GM12878 (cell line): ENCODE results near the gene FBN2. TPM values are rescaled to one million over a fixed set of nuclear protein-coding genes. Genes with fewer than 3 reads are reported as not detected.

Experiments used
- ATAC-seq: fragments of 200-7000 bp; cut with Tn5 transposase; 3 replicates; pipeline ENCODE4 v1.9.1; 2020; ENCODE audit warnings: mild to moderate bottlenecking, moderate library complexity
- BruUV-seq: library from RNA; stranded (reverse); fragments of 400-500 nt; replicated peaks from 2 replicates; lab custom pipeline; 2021; lab: Mats Ljungman, UMichigan
- CTCF ChIA-PET: fragments of 300-600 bp; sonication (Branson Sonifier 250); formaldehyde crosslinking; extraction: SDS; loops from one replicate; lab custom pipeline; 2021; ENCODE audit warnings: inconsistent platforms; lab: Yijun Ruan, JAX
- POLR2A ChIA-PET: fragments of 350-600 bp; formaldehyde crosslinking; extraction: SDS; loops from one replicate; lab custom pipeline; 2021; ENCODE audit warnings: inconsistent platforms; lab: Charles Lee
- RAD21 ChIA-PET: fragments of 300-600 bp; sonication (Branson Sonifier 250); formaldehyde crosslinking; loops from one replicate; lab custom pipeline; 2023; ENCODE audit warnings: antibody characterized with exemption; ENCODE audit not compliant: unreplicated experiment; lab: Charles Lee
- SMC1A ChIA-PET: fragments of 300-600 bp; sonication (Branson Sonifier 250); formaldehyde crosslinking; loops from one replicate; lab custom pipeline; 2023; ENCODE audit not compliant: unreplicated experiment, uncharacterized antibody; lab: Charles Lee
- DNase-seq: peaks from one replicate; pipeline ENCODE4 v3.0.0-alpha.2; 2011; ENCODE audit warnings: low read depth, low spot score
- FAIRE-seq: peaks from 3 replicates; lab custom pipeline; 2011; peaks lifted over from hg19 to GRCh38; lab: Jason Lieb, UNC
- H2AFZ ChIP-seq: 2 replicates; pipeline ENCODE4 v1.6.0; 2011; ENCODE audit warnings: low read depth, low read length, control low read depth; ENCODE audit not compliant: control insufficient read depth
- H3K27ac ChIP-seq: 2 replicates; pipeline ENCODE4 v1.5.1; 2011; ENCODE audit warnings: control low read depth; ENCODE audit not compliant: control insufficient read depth, insufficient read depth
- H3K27me3 ChIP-seq, 2 experiments: replicated peaks in 1 of 2; 2 replicates each; pipeline versions ENCODE4 v1.6.0 to v1.6.1; 2011; ENCODE audit warnings: low read length in 1 of 2; ENCODE audit not compliant: control insufficient read depth in 2 of 2, insufficient read depth in 2 of 2
- H3K36me3 ChIP-seq, 2 experiments: 2 replicates each; pipeline ENCODE4 v1.5.1; 2011; ENCODE audit warnings: low read length in 1 of 2; ENCODE audit not compliant: control insufficient read depth in 2 of 2, insufficient read depth in 2 of 2
- H3K4me1 ChIP-seq: 2 replicates; pipeline ENCODE4 v1.6.1; 2011; ENCODE audit warnings: mild to moderate bottlenecking, low read length, moderate library complexity, mixed read lengths; ENCODE audit not compliant: control insufficient read depth, insufficient read depth
- H3K4me2 ChIP-seq: 2 replicates; pipeline ENCODE4 v1.6.0; 2011; ENCODE audit warnings: control low read depth; ENCODE audit not compliant: control insufficient read depth, insufficient read depth
- H3K4me3 ChIP-seq: fragments of 200-600 bp; sonication (generic); 2 replicates; pipeline ENCODE4 v1.5.1; 2016
- H3K79me2 ChIP-seq: 2 replicates; pipeline ENCODE4 v1.6.0; 2011; ENCODE audit warnings: low read length; ENCODE audit not compliant: control insufficient read depth, insufficient read depth
- H3K9ac ChIP-seq: 2 replicates; pipeline ENCODE4 v1.8.0; 2011; ENCODE audit warnings: low read length, control low read depth, mixed read lengths; ENCODE audit not compliant: control insufficient read depth, insufficient read depth
- H3K9me3 ChIP-seq: replicated peaks from 3 replicates; pipeline ENCODE4 v1.5.1; 2011; ENCODE audit warnings: mild to moderate bottlenecking, low read length; ENCODE audit not compliant: control insufficient read depth, insufficient read depth
- H4K20me1 ChIP-seq: 2 replicates; pipeline ENCODE4 v1.6.0; 2011; ENCODE audit not compliant: control insufficient read depth, insufficient read depth
- ASH2L ChIP-seq: fragments of 300-600, 200-600 bp; sonication (generic); IDR thresholded peaks from 2 replicates; pipeline ENCODE4 v1.6.1; 2017; ENCODE audit warnings: low read depth, mild to moderate bottlenecking, borderline replicate concordance
- FOXK2 ChIP-seq: fragments of 450-650 bp; IDR thresholded peaks from 2 replicates; pipeline ENCODE4 v1.6.1; 2017; ENCODE audit warnings: mild to moderate bottlenecking, moderate library complexity
- KLF5 ChIP-seq: fragments of 450-650 bp; IDR thresholded peaks from 2 replicates; pipeline ENCODE4 v1.6.1; 2014; ENCODE audit warnings: mild to moderate bottlenecking; ENCODE audit not compliant: partially characterized antibody
- MTA2 ChIP-seq: fragments of 450-650 bp; IDR thresholded peaks from 2 replicates; pipeline ENCODE4 v1.6.1; 2016; ENCODE audit warnings: low read depth, mild to moderate bottlenecking, moderate library complexity
- NRF1 ChIP-seq: conservative IDR thresholded peaks from 2 replicates; pipeline ENCODE4 v1.6.1; 2011; ENCODE audit warnings: mild to moderate bottlenecking, low read depth, low read length, improper control_type of control experiment
- POLR2AphosphoS2 ChIP-seq: IDR thresholded peaks from 2 replicates; pipeline ENCODE4 v1.6.1; 2011; ENCODE audit warnings: low read depth, mild to moderate bottlenecking, low read length, improper control_type of control experiment, moderate library complexity
- RCOR1 ChIP-seq: conservative IDR thresholded peaks from 2 replicates; pipeline ENCODE4 v1.6.1; 2012; ENCODE audit warnings: low read depth, low read length, improper control_type of control experiment
- RUNX3 ChIP-seq: IDR thresholded peaks from 2 replicates; pipeline ENCODE4 v1.6.1; 2012; ENCODE audit warnings: low read length, inconsistent platforms
- SP1 ChIP-seq: IDR thresholded peaks from one replicate; pipeline ENCODE4 v1.6.1; 2011; ENCODE audit warnings: low read depth, low read length
- TCF7 ChIP-seq: IDR thresholded peaks from 2 replicates; pipeline ENCODE4 v1.6.1; 2014; ENCODE audit warnings: antibody characterized with exemption, borderline replicate concordance
- WGBS: methylation state at CpG from one replicate; pipeline ENCODE4 v1.1.6; 2016; ENCODE audit warnings: low lambda C conversion rate; ENCODE audit not compliant: insufficient replicate concordance, insufficient coverage; ENCODE audit errors: missing lambda C conversion rate; 5-methylcytosine and 5-hydroxymethylcytosine counted together
- in situ Hi-C: fragments of 300-500 bp; cut with MboI; formaldehyde crosslinking; loops from 9 replicates; pipeline ENCODE4 v1.14.3; 2018; ENCODE audit warnings: mixed read lengths
- intact Hi-C: fragments of 100-400 bp; cut with micrococcal nuclease; formaldehyde crosslinking; loops from one replicate; pipeline ENCODE4 v1.14.2; 2022; ENCODE audit not compliant: unreplicated experiment
- polyA plus RNA-seq, 11 experiments: library from polyadenylated mRNA; depleted of rRNA in 4 of 11; unstranded in 6 of 11; stranded (reverse) in 5 of 11; fragments of >200 nt; fragmentation: Nextera tagmentation in 4 of 11; fragmentation: Illumina TruSeq in 1 of 11; extraction: Ambion mirVana in 4 of 11; extraction: Trizol in 1 of 11; gene quantifications; 1 replicate in 1 of 11; 2 replicates in 10 of 11; pipeline versions ENCODE4 v1.2.1 to v1.2.3, GENCODE V29; 2011 to 2016; ENCODE audit warnings: inconsistent platforms in 2 of 11, missing spikeins in 2 of 11, low read depth in 1 of 11
- total RNA-seq, 4 experiments: library from RNA; depleted of rRNA in 3 of 4; stranded (reverse); fragments of >200 nt in 3 of 4; fragmentation: Illumina TruSeq in 1 of 4; extraction: Trizol in 1 of 4; gene quantifications; 2 replicates each; pipeline versions ENCODE4 v1.2.1 to v1.2.3, GENCODE V29; 2013 to 2021
- TF ChIP-seq, protein P1 (sequence below): fragments of 450-650 bp; IDR thresholded peaks from 2 replicates; pipeline ENCODE4 v1.6.1; 2016; ENCODE audit warnings: mild to moderate bottlenecking
- TF ChIP-seq, protein P2 (sequence below): fragments of 450-650 bp; IDR thresholded peaks from 2 replicates; pipeline ENCODE4 v1.6.1; 2017; ENCODE audit warnings: mild to moderate bottlenecking
- TF ChIP-seq, protein P3 (sequence below): fragments of 450-650 bp; IDR thresholded peaks from 2 replicates; pipeline ENCODE4 v1.6.1; 2017; ENCODE audit warnings: antibody characterized with exemption, mild to moderate bottlenecking, moderate library complexity

Gene FBN2
- total and polyA plus RNA-seq, 10 of the 15 experiments (the other 5 are each of a cell fraction or from before 2014, with no cell fraction given) = 0.01 to 0.98 (median 0.10) TPM; not detected in 3

DNA sequence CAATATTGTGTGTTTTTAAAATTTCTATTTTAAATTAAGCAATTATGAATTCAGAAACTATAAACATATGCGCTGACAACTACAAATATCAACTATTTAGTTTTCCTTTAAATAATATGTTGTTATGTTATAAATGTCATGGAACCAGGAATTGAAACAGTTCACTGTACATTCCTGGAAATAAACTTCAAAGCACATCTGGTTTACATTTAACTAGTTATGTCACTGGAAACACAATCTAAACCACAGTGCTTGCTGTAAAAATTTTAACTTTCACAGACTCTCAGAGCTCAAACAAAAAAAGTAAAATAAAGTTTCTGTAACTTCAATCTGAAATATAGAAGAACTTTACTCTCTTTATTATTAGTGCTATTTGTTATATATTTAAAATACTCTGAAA lies 179.2 kb downstream of the FBN2 start:
- H4K20me1 ChIP-seq = no peaks in the 10 kb centered on the region
- no peak overlapping the region for H3K4me2 ChIP-seq
- no peaks in the 10 kb centered on the region for H3K4me1 ChIP-seq
- in situ Hi-C loops (no loop called here), intact Hi-C loops (no loop called here)
- H3K27me3 ChIP-seq = no peaks in the 10 kb centered on the region
- 96% methylated on average over 1 of the region's 1 CpG for WGBS
- ATAC-seq (no peak), DNase-seq (no peak), FAIRE-seq (no peak)
- no peak overlapping the region for H3K27ac ChIP-seq
- H3K4me3 ChIP-seq = no peak overlapping the region
- BruUV-seq = no TSS peak
- ChIA-PET CTCF (interaction anchor here (1.0 kb wide), 1 partner anchor 27 kb away, joined by 4 read pairs; no protein-coding TSS in a partner anchor), SMC1A (interaction anchor here (0.7 to 1.2 kb wide), 3 partner anchors 9 to 144 kb away, joined by 3 read pairs; no protein-coding TSS in a partner anchor), POLR2A (no interaction called here), RAD21 (no interaction called here)
- no peaks in the 10 kb centered on the region for H3K36me3 ChIP-seq
- H3K9me3 ChIP-seq = no peaks in the 10 kb centered on the region
- no peak for TF ChIP-seq MTA2
- TF ChIP-seq SP1 = no peak
- TF ChIP-seq, protein P1, sequence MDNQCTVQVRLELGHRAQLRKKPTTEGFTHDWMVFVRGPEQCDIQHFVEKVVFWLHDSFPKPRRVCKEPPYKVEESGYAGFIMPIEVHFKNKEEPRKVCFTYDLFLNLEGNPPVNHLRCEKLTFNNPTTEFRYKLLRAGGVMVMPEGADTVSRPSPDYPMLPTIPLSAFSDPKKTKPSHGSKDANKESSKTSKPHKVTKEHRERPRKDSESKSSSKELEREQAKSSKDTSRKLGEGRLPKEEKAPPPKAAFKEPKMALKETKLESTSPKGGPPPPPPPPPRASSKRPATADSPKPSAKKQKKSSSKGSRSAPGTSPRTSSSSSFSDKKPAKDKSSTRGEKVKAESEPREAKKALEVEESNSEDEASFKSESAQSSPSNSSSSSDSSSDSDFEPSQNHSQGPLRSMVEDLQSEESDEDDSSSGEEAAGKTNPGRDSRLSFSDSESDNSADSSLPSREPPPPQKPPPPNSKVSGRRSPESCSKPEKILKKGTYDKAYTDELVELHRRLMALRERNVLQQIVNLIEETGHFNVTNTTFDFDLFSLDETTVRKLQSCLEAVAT = no peak
- TF ChIP-seq, protein P2, sequence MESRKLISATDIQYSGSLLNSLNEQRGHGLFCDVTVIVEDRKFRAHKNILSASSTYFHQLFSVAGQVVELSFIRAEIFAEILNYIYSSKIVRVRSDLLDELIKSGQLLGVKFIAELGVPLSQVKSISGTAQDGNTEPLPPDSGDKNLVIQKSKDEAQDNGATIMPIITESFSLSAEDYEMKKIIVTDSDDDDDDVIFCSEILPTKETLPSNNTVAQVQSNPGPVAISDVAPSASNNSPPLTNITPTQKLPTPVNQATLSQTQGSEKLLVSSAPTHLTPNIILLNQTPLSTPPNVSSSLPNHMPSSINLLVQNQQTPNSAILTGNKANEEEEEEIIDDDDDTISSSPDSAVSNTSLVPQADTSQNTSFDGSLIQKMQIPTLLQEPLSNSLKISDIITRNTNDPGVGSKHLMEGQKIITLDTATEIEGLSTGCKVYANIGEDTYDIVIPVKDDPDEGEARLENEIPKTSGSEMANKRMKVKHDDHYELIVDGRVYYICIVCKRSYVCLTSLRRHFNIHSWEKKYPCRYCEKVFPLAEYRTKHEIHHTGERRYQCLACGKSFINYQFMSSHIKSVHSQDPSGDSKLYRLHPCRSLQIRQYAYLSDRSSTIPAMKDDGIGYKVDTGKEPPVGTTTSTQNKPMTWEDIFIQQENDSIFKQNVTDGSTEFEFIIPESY = no peak
- TF ChIP-seq, protein P3, sequence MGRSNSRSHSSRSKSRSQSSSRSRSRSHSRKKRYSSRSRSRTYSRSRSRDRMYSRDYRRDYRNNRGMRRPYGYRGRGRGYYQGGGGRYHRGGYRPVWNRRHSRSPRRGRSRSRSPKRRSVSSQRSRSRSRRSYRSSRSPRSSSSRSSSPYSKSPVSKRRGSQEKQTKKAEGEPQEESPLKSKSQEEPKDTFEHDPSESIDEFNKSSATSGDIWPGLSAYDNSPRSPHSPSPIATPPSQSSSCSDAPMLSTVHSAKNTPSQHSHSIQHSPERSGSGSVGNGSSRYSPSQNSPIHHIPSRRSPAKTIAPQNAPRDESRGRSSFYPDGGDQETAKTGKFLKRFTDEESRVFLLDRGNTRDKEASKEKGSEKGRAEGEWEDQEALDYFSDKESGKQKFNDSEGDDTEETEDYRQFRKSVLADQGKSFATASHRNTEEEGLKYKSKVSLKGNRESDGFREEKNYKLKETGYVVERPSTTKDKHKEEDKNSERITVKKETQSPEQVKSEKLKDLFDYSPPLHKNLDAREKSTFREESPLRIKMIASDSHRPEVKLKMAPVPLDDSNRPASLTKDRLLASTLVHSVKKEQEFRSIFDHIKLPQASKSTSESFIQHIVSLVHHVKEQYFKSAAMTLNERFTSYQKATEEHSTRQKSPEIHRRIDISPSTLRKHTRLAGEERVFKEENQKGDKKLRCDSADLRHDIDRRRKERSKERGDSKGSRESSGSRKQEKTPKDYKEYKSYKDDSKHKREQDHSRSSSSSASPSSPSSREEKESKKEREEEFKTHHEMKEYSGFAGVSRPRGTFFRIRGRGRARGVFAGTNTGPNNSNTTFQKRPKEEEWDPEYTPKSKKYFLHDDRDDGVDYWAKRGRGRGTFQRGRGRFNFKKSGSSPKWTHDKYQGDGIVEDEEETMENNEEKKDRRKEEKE = no peak
- no peak for TF ChIP-seq RUNX3
- TF ChIP-seq POLR2AphosphoS2 = no peak
- TF ChIP-seq ASH2L = no peak
- TF ChIP-seq FOXK2 = no peak
- TF ChIP-seq NRF1 = no peak
- TF ChIP-seq TCF7 = no peak
- no peak for TF ChIP-seq KLF5
- no peak for TF ChIP-seq RCOR1
- H3K9ac ChIP-seq = no peak overlapping the region
- H2AFZ ChIP-seq = no peak overlapping the region
- H3K79me2 ChIP-seq = no peaks in the 10 kb centered on the region
